PC-3 (cell line): Measurements from ENCODE around the gene SLC19A1. TPM values are rescaled to one million over a fixed set of nuclear protein-coding genes. Genes with fewer than 3 reads are reported as not detected.
A peak's percentile ranks its signal among the peaks of the same experiment; 100 is the strongest.

Experiments used
- ATAC-seq: fragments of 200-7000 bp; cut with Tn5 transposase; 2 replicates; pipeline ENCODE4 v1.9.1; 2020; ENCODE audit warnings: mild to moderate bottlenecking, moderate library complexity
- BruUV-seq: library from RNA; stranded (reverse); fragments of 400-500 nt; replicated peaks from 2 replicates; lab custom pipeline; 2021; lab: Mats Ljungman, UMichigan
- CTCF ChIA-PET: fragments of 300-600 bp; sonication (Branson Sonifier 250); formaldehyde crosslinking; loops from one replicate; lab custom pipeline; 2022; ENCODE audit warnings: antibody characterized with exemption; lab: Charles Lee
- POLR2A ChIA-PET: fragments of 300-600 bp; sonication (Branson Sonifier 250); formaldehyde crosslinking; loops from one replicate; lab custom pipeline; 2022; ENCODE audit warnings: antibody characterized with exemption; ENCODE audit not compliant: unreplicated experiment; lab: Charles Lee
- DNase-seq: peaks from one replicate; pipeline ENCODE4 v3.0.0-alpha.2; 2015
- H2AFZ ChIP-seq: fragments of 300-600 bp; sonication (generic); 2 replicates; pipeline ENCODE4 v1.6.0; 2016; ENCODE audit warnings: antibody characterized with exemption, low read length
- H3F3A ChIP-seq: fragments of 300-600 bp; sonication (generic); one replicate; pipeline ENCODE4 v1.6.0; 2017; ENCODE audit warnings: antibody characterized with exemption, low read length, control low read depth, mild to moderate bottlenecking; ENCODE audit not compliant: unreplicated experiment
- H3K27ac ChIP-seq: fragments of 300-600 bp; sonication (generic); 2 replicates; pipeline ENCODE4 v1.5.1; 2016; ENCODE audit warnings: mild to moderate bottlenecking, low read length
- H3K27me3 ChIP-seq: fragments of 300-600 bp; sonication (generic); 2 replicates; pipeline ENCODE4 v1.6.1; 2016; ENCODE audit warnings: low read length, mixed read lengths
- H3K36me3 ChIP-seq: fragments of 300-600 bp; sonication (generic); 2 replicates; pipeline ENCODE4 v1.6.1; 2016; ENCODE audit warnings: low read depth, mixed run types, low read length, mixed read lengths
- H3K4me1 ChIP-seq: fragments of 300-600 bp; sonication (generic); 2 replicates; pipeline ENCODE4 v1.5.1; 2016; ENCODE audit warnings: low read length; ENCODE audit not compliant: insufficient read depth
- H3K4me2 ChIP-seq: fragments of 300-600 bp; sonication (generic); 2 replicates; pipeline ENCODE4 v1.6.0; 2016; ENCODE audit warnings: low read length
- H3K4me3 ChIP-seq: fragments of 300-600 bp; sonication (generic); 2 replicates; pipeline ENCODE4 v1.5.1; 2016; ENCODE audit warnings: mild to moderate bottlenecking, low read length, mixed read lengths
- H3K79me2 ChIP-seq: fragments of 300-600 bp; sonication (generic); 2 replicates; pipeline ENCODE4 v1.6.1; 2017; ENCODE audit warnings: low read length, mixed read lengths
- H3K9ac ChIP-seq: fragments of 300-600 bp; sonication (generic); 2 replicates; pipeline ENCODE4 v1.6.0; 2016; ENCODE audit warnings: mild to moderate bottlenecking, low read length
- H3K9me2 ChIP-seq: fragments of 300-600 bp; sonication (generic); replicated peaks from 2 replicates; pipeline ENCODE4 v1.6.1; 2016; ENCODE audit warnings: mixed run types, low read length, mixed read lengths
- H3K9me3 ChIP-seq: fragments of 300-600 bp; sonication (generic); 2 replicates; pipeline ENCODE4 v1.6.1; 2016; ENCODE audit warnings: low read length, mixed read lengths
- H4K20me1 ChIP-seq: fragments of 300-600 bp; sonication (generic); 2 replicates; pipeline ENCODE4 v1.6.1; 2016; ENCODE audit warnings: low read length, mixed read lengths
- EZH2 ChIP-seq: fragments of 300-600 bp; sonication (generic); IDR thresholded peaks from one replicate; pipeline ENCODE4 v1.6.1; 2017; ENCODE audit warnings: antibody characterized with exemption, mild to moderate bottlenecking, low read length; ENCODE audit not compliant: unreplicated experiment
- EZH2phosphoT487 ChIP-seq: fragments of 300-600 bp; sonication (generic); IDR thresholded peaks from 2 replicates; pipeline ENCODE4 v1.6.1; 2018; ENCODE audit warnings: mild to moderate bottlenecking, antibody characterized with exemption, low read length, borderline replicate concordance
- intact Hi-C: fragments of 100-400 bp; cut with micrococcal nuclease; formaldehyde crosslinking; loops from 2 replicates; pipeline ENCODE4 v1.9.0; 2023
- total RNA-seq: library from RNA; depleted of rRNA; stranded (reverse); fragments of >200 nt; gene quantifications from 2 replicates; pipeline ENCODE4 v1.2.3, GENCODE V29; 2014
- TF ChIP-seq, protein P1 (sequence below): fragments of 300-600 bp; sonication (generic); conservative IDR thresholded peaks from 2 replicates; pipeline ENCODE4 v1.5.1; 2017; ENCODE audit warnings: antibody characterized with exemption, low read depth, mild to moderate bottlenecking, low read length

SLC19A1 gene
- total RNA-seq, 1 experiment from 2014 or later = 54.2 TPM

- TF ChIP-seq EZH2phosphoT487 (no peak), EZH2 (no peak)
- no TSS peak for BruUV-seq
- POLR2A ChIA-PET = interaction anchor here (0.6 kb wide), 1 partner anchor 782 kb away, joined by 3 read pairs; no protein-coding TSS in a partner anchor
- Histone ChIP-seq H3K79me2 (peaks cover 12% of the 10 kb centered on the region), H3K4me1 (peaks cover 34% of the 10 kb centered on the region), H3K4me2 (no peak overlapping the region), H3K9me2 (no peaks in the 10 kb centered on the region), H3K9me3 (peaks cover 30% of the 10 kb centered on the region), H3K9ac (no peak overlapping the region), H3K27ac (no peak overlapping the region), H4K20me1 (no peaks in the 10 kb centered on the region), H3K36me3 (peaks cover 40% of the 10 kb centered on the region), H2AFZ (no peak overlapping the region), H3F3A (no peaks in the 10 kb centered on the region), H3K27me3 (no peaks in the 10 kb centered on the region), H3K4me3 (no peak overlapping the region)
- no peak for ATAC-seq
- intact Hi-C loops = no loop called here
- DNase-seq = no peak
- CTCF ChIA-PET = no interaction called here
These were observed 25.5 kb downstream of the SLC19A1 start for GRCh38 chr21:45516671-45517151.

- POLR2A ChIA-PET = interaction anchor here (0.6 kb wide), 1 partner anchor 781 kb away, joined by 3 read pairs; no protein-coding TSS in a partner anchor
- Histone ChIP-seq H3K4me2 (no peak overlapping the region), H2AFZ (no peak overlapping the region), H3K4me1 (peaks cover 34% of the 10 kb centered on the region), H3K27me3 (no peaks in the 10 kb centered on the region), H3F3A (no peaks in the 10 kb centered on the region), H3K9ac (no peak overlapping the region), H3K4me3 (no peak overlapping the region), H3K27ac (no peak overlapping the region), H3K9me3 (peaks cover 25% of the 10 kb centered on the region), H3K36me3 (peaks cover 38% of the 10 kb centered on the region), H4K20me1 (no peaks in the 10 kb centered on the region), H3K9me2 (no peaks in the 10 kb centered on the region), H3K79me2 (peaks cover 12% of the 10 kb centered on the region)
- no TSS peak for BruUV-seq
- DNase-seq (no peak), ATAC-seq (no peak)
- no peak for TF ChIP-seq EZH2
- TF ChIP-seq, protein P1, sequence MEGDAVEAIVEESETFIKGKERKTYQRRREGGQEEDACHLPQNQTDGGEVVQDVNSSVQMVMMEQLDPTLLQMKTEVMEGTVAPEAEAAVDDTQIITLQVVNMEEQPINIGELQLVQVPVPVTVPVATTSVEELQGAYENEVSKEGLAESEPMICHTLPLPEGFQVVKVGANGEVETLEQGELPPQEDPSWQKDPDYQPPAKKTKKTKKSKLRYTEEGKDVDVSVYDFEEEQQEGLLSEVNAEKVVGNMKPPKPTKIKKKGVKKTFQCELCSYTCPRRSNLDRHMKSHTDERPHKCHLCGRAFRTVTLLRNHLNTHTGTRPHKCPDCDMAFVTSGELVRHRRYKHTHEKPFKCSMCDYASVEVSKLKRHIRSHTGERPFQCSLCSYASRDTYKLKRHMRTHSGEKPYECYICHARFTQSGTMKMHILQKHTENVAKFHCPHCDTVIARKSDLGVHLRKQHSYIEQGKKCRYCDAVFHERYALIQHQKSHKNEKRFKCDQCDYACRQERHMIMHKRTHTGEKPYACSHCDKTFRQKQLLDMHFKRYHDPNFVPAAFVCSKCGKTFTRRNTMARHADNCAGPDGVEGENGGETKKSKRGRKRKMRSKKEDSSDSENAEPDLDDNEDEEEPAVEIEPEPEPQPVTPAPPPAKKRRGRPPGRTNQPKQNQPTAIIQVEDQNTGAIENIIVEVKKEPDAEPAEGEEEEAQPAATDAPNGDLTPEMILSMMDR = no peak
- TF ChIP-seq EZH2phosphoT487 = no peak
- intact Hi-C loops = no loop called here
- CTCF ChIA-PET = no interaction called here
These were observed 26.1 kb downstream of the SLC19A1 start for GRCh38 chr21:45516071-45516670.

GRCh38 chr21:45515241-45516061 is 26.8 kb downstream of the SLC19A1 start:
- H3K4me3 ChIP-seq = no peak overlapping the region
- peaks cover 20% of the 10 kb centered on the region; the same call in 1 of the 2 replicates for H3K9me3 ChIP-seq
- peaks cover 33% of the 10 kb centered on the region for H3K36me3 ChIP-seq
- H3K4me2 ChIP-seq = no peak overlapping the region
- ATAC-seq (no peak), DNase-seq (peak; percentile 21)
- intact Hi-C loops = no loop called here
- TF ChIP-seq, protein P1 = no peak
- peaks cover 34% of the 10 kb centered on the region for H3K4me1 ChIP-seq
- H2AFZ ChIP-seq = no peak overlapping the region
- BruUV-seq = no TSS peak
- CTCF ChIA-PET = no interaction called here
- no peaks in the 10 kb centered on the region for H4K20me1 ChIP-seq
- H3K79me2 ChIP-seq = peaks cover 12% of the 10 kb centered on the region
- H3K9me2 ChIP-seq = no peaks in the 10 kb centered on the region
- no peaks in the 10 kb centered on the region for H3F3A ChIP-seq
- POLR2A ChIA-PET = no interaction called here
- no peak overlapping the region for H3K27ac ChIP-seq
- no peaks in the 10 kb centered on the region for H3K27me3 ChIP-seq
- H3K9ac ChIP-seq = no peak overlapping the region
